Left renal pelvis (tissue), 4 donors: ENCODE data around the gene ZDHHC14. TPM values are rescaled to one million over a fixed set of nuclear protein-coding genes. Genes with fewer than 3 reads are reported as not detected.

Experiments
- DNase-seq, 4 donors: peaks; one replicate each; pipeline ENCODE4 v3.0.0-alpha.2; 2013; ENCODE audit warnings: low read depth in 4 of 4, low spot score in 3 of 4
- polyA plus RNA-seq, 4 donors: library from polyadenylated mRNA; unstranded; fragments of 120-200 nt; gene quantifications; one replicate each; pipeline ENCODE4 v1.2.1, GENCODE V29; 2013; ENCODE audit not compliant: insufficient read length in 4 of 4

The ZDHHC14 gene
- polyA plus RNA-seq, 4 donors, result 14.3 to 25.1 (median 21.5) TPM

DNA sequence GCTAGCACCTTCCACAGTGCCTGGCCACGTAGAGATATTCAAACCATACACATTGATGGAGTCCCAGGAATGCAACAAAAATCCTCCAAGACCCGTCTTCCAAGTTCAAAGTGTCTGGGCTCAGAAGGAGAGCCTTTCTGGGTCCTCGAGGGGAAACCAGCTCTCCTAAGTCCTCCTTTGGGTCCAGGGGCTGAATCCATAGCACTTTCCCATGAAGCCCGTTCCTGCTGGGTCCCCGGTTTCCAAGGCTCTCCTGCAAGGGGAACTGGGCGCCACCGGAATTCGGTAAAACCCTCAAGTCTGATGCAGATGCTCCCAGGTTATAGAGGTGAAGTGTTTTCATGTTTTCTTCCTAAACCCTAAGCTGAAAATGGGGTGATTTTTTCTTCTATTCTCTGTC is 340.8 kb downstream of the ZDHHC14 start:
- no peak for DNase-seq

DNA sequence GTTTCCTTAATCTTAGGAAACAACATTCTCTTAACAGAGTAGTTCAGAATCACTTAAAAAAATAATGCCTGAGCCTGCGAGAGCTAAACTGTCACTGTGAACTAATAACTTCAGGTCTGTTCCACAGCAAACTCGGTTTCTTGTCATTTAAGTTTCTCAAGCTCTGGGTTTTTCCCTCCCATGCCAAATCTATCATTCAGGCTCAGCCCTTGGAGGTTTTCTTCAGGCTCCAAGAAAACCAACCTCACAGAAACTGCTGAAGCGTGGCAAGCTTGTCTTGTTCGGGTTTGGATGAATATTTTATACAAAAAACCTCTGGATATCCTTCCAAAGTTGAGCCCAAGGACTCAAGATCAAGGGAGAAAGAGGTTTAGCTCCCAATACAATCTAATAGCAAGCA is 342.4 kb downstream of the ZDHHC14 start:
- DNase-seq, result no peak

DNA sequence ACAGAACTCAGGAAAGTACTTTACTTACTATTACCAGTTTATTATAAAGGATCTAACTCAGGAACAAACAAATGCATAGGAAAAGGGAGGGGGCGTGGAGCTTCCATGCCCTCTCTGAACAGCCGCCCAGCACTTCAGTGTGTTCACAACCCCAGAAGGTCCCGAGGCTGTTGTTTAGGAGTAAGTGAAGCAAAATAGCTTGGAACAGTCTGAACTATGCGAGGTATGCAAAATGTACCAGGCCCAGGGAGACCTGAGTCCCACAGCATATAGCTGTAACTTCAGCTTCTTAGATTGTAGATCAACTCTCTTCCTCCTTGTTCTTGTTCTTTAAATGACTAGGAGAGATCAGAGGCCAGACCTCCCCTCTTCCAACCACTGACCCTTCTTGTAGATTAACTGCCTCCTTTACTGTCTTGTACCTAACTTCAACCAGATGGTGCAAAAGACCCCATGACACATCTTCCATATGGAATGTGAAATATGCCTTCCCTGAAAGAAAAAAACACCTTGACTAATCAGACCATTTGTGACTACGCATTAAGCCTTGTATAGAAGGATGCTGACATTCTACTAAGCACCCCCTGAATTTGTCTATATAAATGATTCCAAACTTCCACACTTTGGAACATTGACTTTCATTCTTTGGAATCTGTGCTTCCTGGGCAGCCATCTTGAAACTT is 343.3 kb downstream of the ZDHHC14 start:
- no peak for DNase-seq

DNA sequence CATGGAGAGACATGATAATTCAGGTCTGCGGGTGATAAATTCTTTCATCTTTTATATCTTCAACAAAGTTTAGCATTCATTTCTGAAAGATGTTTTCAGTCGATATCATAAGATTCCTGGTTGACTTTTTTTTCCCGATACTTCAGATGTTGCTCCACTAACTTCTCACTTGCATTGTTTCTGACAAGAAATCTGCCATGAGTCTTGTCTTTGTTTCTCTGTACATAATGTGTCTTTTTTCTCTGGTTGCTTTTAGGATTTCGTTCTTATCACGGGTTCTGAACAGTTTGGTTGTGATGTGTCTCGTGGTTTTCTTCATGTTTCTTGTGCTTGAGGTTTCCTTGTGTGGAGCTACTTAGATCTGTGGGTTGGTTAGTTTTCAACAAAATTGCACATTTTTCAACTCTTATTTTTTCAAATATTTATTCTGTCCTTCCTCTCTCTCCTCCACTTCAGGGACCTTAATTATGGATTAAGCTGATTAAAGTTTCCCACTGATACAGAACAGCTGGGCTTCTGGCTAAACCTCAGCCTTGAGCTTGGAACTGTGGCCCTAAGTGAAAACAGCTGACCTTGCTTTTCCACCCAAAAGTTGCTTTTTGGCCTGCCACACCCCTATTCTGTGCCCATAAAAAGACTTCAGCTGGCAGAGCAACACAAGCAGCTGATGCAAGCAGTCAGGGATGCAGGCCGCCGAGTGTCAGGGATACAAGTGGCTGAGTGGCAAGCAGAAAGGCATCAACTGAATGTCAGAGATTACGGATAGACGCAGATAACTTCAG is 344.2 kb downstream of the ZDHHC14 start:
- DNase-seq, result no peak

DNA sequence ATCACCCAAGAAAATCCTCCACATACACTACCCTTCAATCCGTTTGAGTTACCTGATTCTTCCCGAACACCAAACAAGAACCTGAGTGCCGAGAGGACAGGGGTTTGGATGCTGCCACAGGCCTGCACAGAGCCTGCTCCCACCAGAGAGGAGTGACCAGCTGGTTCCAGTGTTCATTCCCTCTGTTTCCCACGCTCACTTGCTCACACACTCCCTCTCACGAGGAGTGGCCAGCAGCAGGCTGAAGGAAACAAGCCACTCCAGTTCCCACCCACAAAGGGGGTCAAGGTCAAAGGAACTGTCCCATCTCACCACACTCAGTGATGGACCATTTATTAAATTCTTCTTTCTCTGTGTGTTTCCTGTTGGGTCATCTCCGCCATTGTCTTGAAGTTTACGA is 344.8 kb downstream of the ZDHHC14 start:
- DNase-seq, result no peak

DNA sequence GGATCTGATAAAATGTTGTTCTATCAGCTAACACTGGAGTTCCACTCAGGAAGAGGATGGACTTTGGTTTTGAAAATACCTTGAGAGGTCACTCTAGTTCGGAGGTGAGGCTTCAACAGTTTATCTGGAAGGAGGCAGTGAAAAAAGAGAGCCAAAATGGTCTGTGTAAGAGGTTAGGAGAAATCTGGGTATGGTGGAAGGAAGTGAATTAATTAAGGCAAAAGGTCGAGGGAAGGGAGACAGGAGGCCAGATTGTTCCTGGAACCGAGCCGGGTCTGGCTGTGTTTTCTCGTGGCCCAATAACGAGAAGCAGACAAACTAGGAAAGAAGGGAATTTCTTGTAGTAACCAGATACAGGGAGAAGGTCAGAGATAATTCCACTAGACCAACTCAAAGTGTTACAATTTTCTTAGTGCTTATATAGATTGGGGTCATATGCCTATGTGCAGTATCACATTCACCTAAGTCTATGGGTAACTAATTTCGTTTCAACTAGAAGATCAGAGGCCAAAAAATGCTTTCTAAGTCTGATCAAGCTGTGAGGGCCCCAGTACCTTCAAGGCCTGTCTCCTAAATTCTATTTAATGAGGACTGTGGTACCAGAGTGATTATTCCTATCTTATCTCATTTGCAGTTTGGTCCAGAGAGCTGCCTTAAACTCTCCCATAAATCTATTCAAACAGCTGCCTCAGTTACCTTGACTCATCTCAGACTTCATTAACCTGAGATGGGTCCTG is 346.1 kb downstream of the ZDHHC14 start:
- no peak for DNase-seq

Other genes with a start within 250 kb of the ZDHHC14 start
- 10 to 100 TPM; 11.1 to 15.0 (median 13.3) TPM for gene TMEM242, start 57.7 kb upstream of the ZDHHC14 start, polyA plus RNA-seq